ENCODE results near the gene BEX4.

DNA sequence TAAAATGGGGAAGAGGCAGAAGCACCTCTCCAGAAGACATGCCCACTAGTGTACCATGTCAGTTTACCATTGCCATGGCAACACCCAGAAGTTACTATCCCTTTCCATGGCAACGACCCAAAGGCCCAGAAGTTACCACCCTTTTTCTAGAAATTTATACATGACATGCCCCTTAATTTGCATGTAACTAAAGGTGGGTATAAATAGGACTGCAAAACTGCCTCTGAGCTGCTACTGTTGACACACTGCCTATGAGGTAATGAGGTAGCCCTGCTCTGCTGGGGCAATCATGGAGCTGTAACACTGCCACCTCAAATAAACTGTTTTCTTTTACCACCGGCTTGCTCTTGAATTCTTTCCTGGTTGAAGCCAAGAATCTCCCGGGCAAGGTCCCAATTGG, 13.9 kb upstream of the BEX4 start:
- TF ChIP-seq, protein P1, sequence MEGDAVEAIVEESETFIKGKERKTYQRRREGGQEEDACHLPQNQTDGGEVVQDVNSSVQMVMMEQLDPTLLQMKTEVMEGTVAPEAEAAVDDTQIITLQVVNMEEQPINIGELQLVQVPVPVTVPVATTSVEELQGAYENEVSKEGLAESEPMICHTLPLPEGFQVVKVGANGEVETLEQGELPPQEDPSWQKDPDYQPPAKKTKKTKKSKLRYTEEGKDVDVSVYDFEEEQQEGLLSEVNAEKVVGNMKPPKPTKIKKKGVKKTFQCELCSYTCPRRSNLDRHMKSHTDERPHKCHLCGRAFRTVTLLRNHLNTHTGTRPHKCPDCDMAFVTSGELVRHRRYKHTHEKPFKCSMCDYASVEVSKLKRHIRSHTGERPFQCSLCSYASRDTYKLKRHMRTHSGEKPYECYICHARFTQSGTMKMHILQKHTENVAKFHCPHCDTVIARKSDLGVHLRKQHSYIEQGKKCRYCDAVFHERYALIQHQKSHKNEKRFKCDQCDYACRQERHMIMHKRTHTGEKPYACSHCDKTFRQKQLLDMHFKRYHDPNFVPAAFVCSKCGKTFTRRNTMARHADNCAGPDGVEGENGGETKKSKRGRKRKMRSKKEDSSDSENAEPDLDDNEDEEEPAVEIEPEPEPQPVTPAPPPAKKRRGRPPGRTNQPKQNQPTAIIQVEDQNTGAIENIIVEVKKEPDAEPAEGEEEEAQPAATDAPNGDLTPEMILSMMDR (IDR thresholded peaks at IDR 0.05) = no peak
- no peak for TF ChIP-seq POLR2A (IDR thresholded peaks at IDR 0.05)

All from testis (tissue), 2 donors.